Endodermal cell (in vitro differentiated cells): ENCODE measurements around the gene C15orf61. TPM values are rescaled to one million over a fixed set of nuclear protein-coding genes. Genes with fewer than 3 reads are reported as not detected.

ENCODE experiments used
- DNase-seq: peaks from one replicate; pipeline ENCODE4 v3.0.0-alpha.2; 2017
- H3K27ac ChIP-seq: 2 replicates; pipeline ENCODE4 v1.5.1; 2013; ENCODE audit warnings: mild to moderate bottlenecking, low read depth, low read length, moderate library complexity
- H3K27me3 ChIP-seq: 2 replicates; pipeline ENCODE4 v1.6.1; 2013; ENCODE audit warnings: mild to moderate bottlenecking, low read length, moderate library complexity; ENCODE audit not compliant: insufficient read depth, control insufficient read depth, poor library complexity, severe bottlenecking
- H3K36me3 ChIP-seq: 2 replicates; pipeline ENCODE4 v1.7.0; 2013; ENCODE audit warnings: mild to moderate bottlenecking, low read length, moderate library complexity; ENCODE audit not compliant: control insufficient read depth, insufficient read depth
- H3K4me1 ChIP-seq: one replicate; pipeline ENCODE4 v1.7.0; 2013; ENCODE audit warnings: low read length; ENCODE audit not compliant: control insufficient read depth, insufficient read depth
- H3K4me3 ChIP-seq: 2 replicates; pipeline ENCODE4 v1.5.1; 2013; ENCODE audit warnings: mild to moderate bottlenecking, low read length, moderate library complexity
- H3K9ac ChIP-seq: 2 replicates; pipeline ENCODE4 v1.6.1; 2013; ENCODE audit warnings: mild to moderate bottlenecking, low read length, moderate library complexity; ENCODE audit not compliant: poor library complexity, severe bottlenecking; ENCODE audit errors: extremely low read depth
- H3K9me3 ChIP-seq: 2 replicates; pipeline ENCODE4 v1.6.1; 2013; ENCODE audit warnings: mild to moderate bottlenecking, low read length, moderate library complexity; ENCODE audit not compliant: control insufficient read depth
- H3K27ac Mint-ChIP-seq: 2 replicates; pipeline ENCODE4 v1.8.0; 2020; ENCODE audit warnings: mixed read lengths
- H3K27me3 Mint-ChIP-seq: 2 replicates; pipeline ENCODE4 v1.8.0; 2021; ENCODE audit warnings: mild to moderate bottlenecking, mixed read lengths; ENCODE audit not compliant: insufficient read depth
- H3K36me3 Mint-ChIP-seq: 2 replicates; pipeline ENCODE4 v1.8.0; 2020; ENCODE audit warnings: low read depth, mixed read lengths
- H3K4me1 Mint-ChIP-seq: 2 replicates; pipeline ENCODE4 v1.8.0; 2020; ENCODE audit warnings: mixed read lengths
- H3K4me3 Mint-ChIP-seq: 2 replicates; pipeline ENCODE4 v1.8.0; 2020; ENCODE audit warnings: mild to moderate bottlenecking, moderate library complexity, mixed read lengths
- H3K9me3 Mint-ChIP-seq: 2 replicates; pipeline ENCODE4 v1.8.0; 2020; ENCODE audit warnings: mild to moderate bottlenecking, mixed read lengths
- CTCF ChIP-seq: fragments of 200-600 bp; sonication (generic); conservative IDR thresholded peaks from 2 replicates; pipeline ENCODE4 v1.5.0; 2021; ENCODE audit warnings: antibody characterized with exemption, mild to moderate bottlenecking
- WGBS, 2 experiments: methylation state at CpG; one replicate each; pipeline versions ENCODE4 v1.1.5 to v1.1.7; 2013; ENCODE audit warnings: missing lambda C conversion rate in 2 of 2, mixed read lengths in 1 of 2; ENCODE audit not compliant: insufficient coverage in 1 of 2, insufficient read length in 1 of 2; 5-methylcytosine and 5-hydroxymethylcytosine counted together
- long read RNA-seq, 4 experiments: library from polyadenylated mRNA in 2 of 4; library from RNA in 1 of 4; library from capped mRNA in 1 of 4; stranded (forward) in 3 of 4; unstranded in 1 of 4; transcript quantifications; one replicate each; pipeline ENCODE4 v2.0.0, GENCODE V29; 2020 to 2021; ENCODE audit warnings: inconsistent platforms in 1 of 4
- polyA plus RNA-seq, 2 experiments: library from polyadenylated mRNA; stranded (reverse); fragments of 50-300 nt; gene quantifications; one replicate each; pipeline ENCODE4 v1.2.3, GENCODE V29; 2013
- total RNA-seq, 2 donors: library from RNA; stranded (reverse); fragmentation: NEBNext Ultra II Directional in 1 of 2; extraction: Animal tissue kit (Norgen Biotek cat#: 25700) in 1 of 2; gene quantifications; 2 replicates in 1 of 2; 3 replicates in 1 of 2; pipeline ENCODE4 v1.2.1, GENCODE V29; 2021

The C15orf61 gene
- 1 to 10 TPM; 3.0 to 3.2 TPM for total RNA-seq
- polyA plus RNA-seq (2013, experiment 1 of 2), result 3.5 TPM
- polyA plus RNA-seq (2013, experiment 2 of 2), result 2.2 TPM
- long read RNA-seq, experiment 1, full-length matches to known transcripts, result 5 of 5 reads
- long read RNA-seq, experiment 1, partial matches to known transcripts, result 0 of 5 reads
- long read RNA-seq, experiment 1, other reads (novel, unspliced or antisense), result 0 of 5 reads
- long read RNA-seq, experiment 2, full-length matches to known transcripts, result 3 of 3 reads
- long read RNA-seq, experiment 2, partial matches to known transcripts, result 0 of 3 reads
- long read RNA-seq, experiment 2, other reads (novel, unspliced or antisense), result 0 of 3 reads
- long read RNA-seq, experiment 3, full-length matches to known transcripts, result 2 of 3 reads
- long read RNA-seq, experiment 3, partial matches to known transcripts, result 0 of 3 reads
- long read RNA-seq, experiment 3, other reads (novel, unspliced or antisense), result 1 of 3 reads
- long read RNA-seq, experiment 4, result 0 reads

- Histone ChIP-seq H3K27ac (peak within 1 kb of the TSS; percentile 75), H3K4me3 (peak within 1 kb of the TSS; percentile 90), H3K9ac (peak within 1 kb of the TSS; percentile 67), H3K27me3 (no peaks in the 10 kb centered on the region), H3K4me1 (peaks cover 5% of the 10 kb centered on the region), H3K36me3 (no peaks in the 10 kb centered on the region), H3K9me3 (no peaks in the 10 kb centered on the region)
- peak; percentile 23 for TF ChIP-seq CTCF
- peak within 1 kb of the TSS; percentile 98 for H3K27ac Mint-ChIP-seq
- peak; percentile 90 for DNase-seq
- H3K9me3 Mint-ChIP-seq, result peaks cover 3% of the 10 kb centered on the region
- peaks cover 6% of the 10 kb centered on the region for H3K36me3 Mint-ChIP-seq
- WGBS, 2 experiments, result 0% methylated on average over 29 to 94 of the region's 94 CpGs
- peak within 1 kb of the TSS; percentile 76 for H3K4me3 Mint-ChIP-seq
- no peaks in the 10 kb centered on the region for H3K27me3 Mint-ChIP-seq
- H3K4me1 Mint-ChIP-seq, result peaks cover 18% of the 10 kb centered on the region
Observed at GRCh38 chr15:67521029-67521782, at the start of gene C15orf61. TSS of gene C15orf61 (plus strand) at chr15:67521131. CDS start at chr15:67521249, 118 bp downstream.

- no peaks in the 10 kb centered on the region for H3K9me3 ChIP-seq
- H3K27ac Mint-ChIP-seq, result no peak overlapping the region
- no peak for DNase-seq
- 71 to 94% methylated on average over 1 of the region's 1 CpG for WGBS, 2 experiments
- TF ChIP-seq CTCF, result no peak
- H3K27me3 ChIP-seq, result peaks cover 64% of the 10 kb centered on the region
- peaks cover 2% of the 10 kb centered on the region for H3K4me1 ChIP-seq
- H3K4me3 ChIP-seq, result no peak overlapping the region
- peaks cover 3% of the 10 kb centered on the region for H3K4me1 Mint-ChIP-seq
- H3K9ac ChIP-seq, result no peak overlapping the region
- H3K4me3 Mint-ChIP-seq, result no peak overlapping the region
- H3K36me3 Mint-ChIP-seq, result no peaks in the 10 kb centered on the region
- H3K27ac ChIP-seq, result no peak overlapping the region
- H3K9me3 Mint-ChIP-seq, result no peaks in the 10 kb centered on the region
- peaks cover 25% of the 10 kb centered on the region for H3K27me3 Mint-ChIP-seq
- no peaks in the 10 kb centered on the region for H3K36me3 ChIP-seq
Observed at GRCh38 chr15:67472957-67473356, 48.0 kb upstream of the C15orf61 start.

- H3K36me3 Mint-ChIP-seq, result no peaks in the 10 kb centered on the region
- H3K4me3 Mint-ChIP-seq, result no peak overlapping the region
- Histone ChIP-seq H3K27me3 (peaks cover 57% of the 10 kb centered on the region), H3K4me3 (no peak overlapping the region), H3K9me3 (no peaks in the 10 kb centered on the region), H3K27ac (no peak overlapping the region), H3K36me3 (no peaks in the 10 kb centered on the region), H3K4me1 (peaks cover 2% of the 10 kb centered on the region), H3K9ac (no peak overlapping the region)
- TF ChIP-seq CTCF, result no peak
- no peaks in the 10 kb centered on the region for H3K9me3 Mint-ChIP-seq
- H3K27me3 Mint-ChIP-seq, result peaks cover 36% of the 10 kb centered on the region
- H3K4me1 Mint-ChIP-seq, result peaks cover 3% of the 10 kb centered on the region
- DNase-seq, result no peak
- H3K27ac Mint-ChIP-seq, result no peak overlapping the region
- 80 to 86% methylated on average over 5 of the region's 5 CpGs for WGBS, 2 experiments
Observed at GRCh38 chr15:67474405-67475110, 46.4 kb upstream of the C15orf61 start.
